ENCODE data around the gene RIPOR2.

The RIPOR2 gene

GRCh38 chr6:24755279-24755678, 180.5 kb downstream of the RIPOR2 start:
- TF ChIP-seq CTCF (IDR thresholded peaks at IDR 0.05): no peak
